Nephron (organoid): ENCODE results near the gene IL20RA.

Experiments used
- H3K27ac Mint-ChIP-seq, 3 experiments: 2 replicates each; pipeline ENCODE4 v1.8.0; 2020; ENCODE audit warnings: mixed read lengths in 3 of 3, mild to moderate bottlenecking in 2 of 3, moderate library complexity in 1 of 3
- H3K27me3 Mint-ChIP-seq: 2 replicates; pipeline ENCODE4 v1.8.0; 2021; ENCODE audit warnings: low read depth, mild to moderate bottlenecking, moderate library complexity, mixed read lengths
- H3K36me3 Mint-ChIP-seq: 2 replicates; pipeline ENCODE4 v1.8.0; 2020; ENCODE audit warnings: low read depth, mixed read lengths
- H3K4me1 Mint-ChIP-seq: 2 replicates; pipeline ENCODE4 v1.8.0; 2020; ENCODE audit warnings: mixed read lengths
- H3K4me3 Mint-ChIP-seq, 3 experiments: 2 replicates each; pipeline ENCODE4 v1.8.0; 2020; ENCODE audit warnings: mild to moderate bottlenecking in 3 of 3, mixed read lengths in 3 of 3, moderate library complexity in 2 of 3
- H3K9me3 Mint-ChIP-seq: 2 replicates; pipeline ENCODE4 v1.8.0; 2020; ENCODE audit warnings: mixed read lengths
- TF ChIP-seq, protein P1 (sequence below), 3 experiments: fragments of 200-600 bp; sonication (generic); IDR thresholded peaks; one replicate each; pipeline ENCODE4 v1.5.0; 2021; ENCODE audit warnings: antibody characterized with exemption in 3 of 3; ENCODE audit not compliant: unreplicated experiment in 3 of 3

Gene IL20RA

DNA sequence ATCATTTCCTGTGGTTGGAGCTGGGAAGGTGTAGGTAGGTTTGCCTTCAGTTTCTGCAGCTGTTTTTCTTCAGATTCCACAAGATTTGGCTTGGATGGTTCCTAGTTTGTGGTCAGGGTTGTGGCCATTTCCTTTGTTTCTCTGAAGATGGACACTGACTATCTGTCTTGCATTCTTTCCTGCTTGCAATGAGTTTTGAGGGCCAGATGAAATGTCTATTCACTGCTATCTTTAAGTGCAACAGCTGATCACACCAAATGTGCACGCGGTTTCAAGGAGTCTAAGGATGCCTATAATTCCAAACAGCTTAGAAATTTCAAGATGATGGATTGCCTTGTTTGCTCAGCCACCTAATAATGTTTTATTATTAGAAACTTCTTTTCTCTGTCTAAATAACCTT is 28.4 kb downstream of the IL20RA start:
- H3K27me3 Mint-ChIP-seq, result no peaks in the 10 kb centered on the region
- H3K4me3 Mint-ChIP-seq, result peak overlapping the region in 1 of 3 experiments; percentile 43
- H3K9me3 Mint-ChIP-seq, result no peaks in the 10 kb centered on the region
- H3K27ac Mint-ChIP-seq, result peak overlapping the region; percentile 48 to 87 (median 75)
- no peaks in the 10 kb centered on the region for H3K36me3 Mint-ChIP-seq
- TF ChIP-seq, protein P1, sequence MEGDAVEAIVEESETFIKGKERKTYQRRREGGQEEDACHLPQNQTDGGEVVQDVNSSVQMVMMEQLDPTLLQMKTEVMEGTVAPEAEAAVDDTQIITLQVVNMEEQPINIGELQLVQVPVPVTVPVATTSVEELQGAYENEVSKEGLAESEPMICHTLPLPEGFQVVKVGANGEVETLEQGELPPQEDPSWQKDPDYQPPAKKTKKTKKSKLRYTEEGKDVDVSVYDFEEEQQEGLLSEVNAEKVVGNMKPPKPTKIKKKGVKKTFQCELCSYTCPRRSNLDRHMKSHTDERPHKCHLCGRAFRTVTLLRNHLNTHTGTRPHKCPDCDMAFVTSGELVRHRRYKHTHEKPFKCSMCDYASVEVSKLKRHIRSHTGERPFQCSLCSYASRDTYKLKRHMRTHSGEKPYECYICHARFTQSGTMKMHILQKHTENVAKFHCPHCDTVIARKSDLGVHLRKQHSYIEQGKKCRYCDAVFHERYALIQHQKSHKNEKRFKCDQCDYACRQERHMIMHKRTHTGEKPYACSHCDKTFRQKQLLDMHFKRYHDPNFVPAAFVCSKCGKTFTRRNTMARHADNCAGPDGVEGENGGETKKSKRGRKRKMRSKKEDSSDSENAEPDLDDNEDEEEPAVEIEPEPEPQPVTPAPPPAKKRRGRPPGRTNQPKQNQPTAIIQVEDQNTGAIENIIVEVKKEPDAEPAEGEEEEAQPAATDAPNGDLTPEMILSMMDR (IDR thresholded peaks at IDR 0.05; ENCODE audit: unreplicated experiment in 3 of 3), result no peak
- H3K4me1 Mint-ChIP-seq, result peaks cover 39% of the 10 kb centered on the region

DNA sequence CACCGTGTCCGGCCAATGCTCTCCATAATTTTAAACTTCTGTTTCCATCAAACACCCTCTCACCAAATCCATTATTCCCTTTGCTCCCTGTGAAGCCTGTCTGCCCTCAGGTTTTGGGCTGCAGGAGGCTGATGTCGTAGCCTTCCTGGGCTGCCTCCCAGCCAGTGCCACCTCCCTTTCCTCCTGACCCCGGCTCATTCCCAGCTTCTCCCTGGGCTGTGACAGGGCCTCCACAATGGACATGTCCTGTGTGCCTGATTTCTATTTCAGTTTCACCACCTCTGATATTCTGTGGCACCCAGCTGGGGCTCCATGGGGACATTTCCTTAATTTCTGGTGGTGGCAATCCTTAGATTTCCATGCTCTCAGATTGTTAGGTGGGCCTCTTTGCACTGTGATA is 28.8 kb downstream of the IL20RA start:
- H3K36me3 Mint-ChIP-seq, result no peaks in the 10 kb centered on the region
- no peaks in the 10 kb centered on the region for H3K27me3 Mint-ChIP-seq
- H3K9me3 Mint-ChIP-seq, result no peaks in the 10 kb centered on the region
- peak overlapping the region; percentile 48 to 87 (median 75) for H3K27ac Mint-ChIP-seq
- peaks cover 39% of the 10 kb centered on the region for H3K4me1 Mint-ChIP-seq
- peak overlapping the region in 1 of 3 experiments; percentile 43 for H3K4me3 Mint-ChIP-seq
- TF ChIP-seq, protein P1 (IDR thresholded peaks at IDR 0.05; ENCODE audit: unreplicated experiment in 3 of 3), result no peak

DNA sequence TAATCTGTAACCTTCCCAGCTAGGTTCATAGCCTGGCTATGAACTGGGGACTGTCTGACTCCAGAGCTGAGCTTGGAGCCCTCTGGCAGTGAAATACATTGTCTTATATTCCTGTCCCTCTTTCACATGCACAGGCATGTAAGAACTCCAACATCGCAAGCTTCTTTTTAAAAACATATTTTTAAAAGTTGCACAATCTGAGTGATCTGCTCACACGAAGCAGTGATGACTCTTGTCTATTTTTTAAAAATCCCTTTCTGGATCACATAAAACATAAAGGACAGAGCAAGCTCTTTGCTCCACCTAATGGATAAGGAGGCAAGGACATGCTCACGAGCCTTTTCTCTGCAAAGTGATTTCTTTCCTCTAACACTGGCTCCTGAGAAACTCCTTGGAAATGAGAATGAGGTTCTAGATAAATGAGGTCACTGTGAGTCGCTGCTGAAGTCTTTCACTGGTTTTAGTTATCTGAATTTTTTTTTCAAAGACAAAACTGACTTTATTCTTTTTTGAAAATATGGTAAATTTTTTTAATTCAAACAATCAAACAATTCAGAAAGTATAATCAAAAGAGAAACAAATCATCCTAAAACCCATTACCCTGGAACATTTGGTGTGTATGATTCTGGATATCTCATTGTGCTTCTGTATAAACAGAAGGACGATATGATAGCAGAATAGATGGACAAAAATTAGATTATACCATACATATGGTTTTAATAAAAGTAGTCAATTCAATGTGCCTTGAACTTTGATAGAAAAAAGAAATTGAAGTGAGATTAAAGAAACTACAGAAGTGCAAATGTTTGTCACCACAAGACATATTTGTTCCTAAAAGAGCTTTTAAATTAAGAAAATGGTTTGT is 30.8 kb downstream of the IL20RA start:
- Mint-ChIP-seq H3K9me3 (no peaks in the 10 kb centered on the region), H3K4me3 (no peak overlapping the region), H3K4me1 (peaks cover 39% of the 10 kb centered on the region), H3K27ac (no peak overlapping the region), H3K27me3 (no peaks in the 10 kb centered on the region), H3K36me3 (no peaks in the 10 kb centered on the region)
- TF ChIP-seq, protein P1 (IDR thresholded peaks at IDR 0.05; ENCODE audit: unreplicated experiment in 3 of 3), result peak; percentile 60 to 71 (median 66)

DNA sequence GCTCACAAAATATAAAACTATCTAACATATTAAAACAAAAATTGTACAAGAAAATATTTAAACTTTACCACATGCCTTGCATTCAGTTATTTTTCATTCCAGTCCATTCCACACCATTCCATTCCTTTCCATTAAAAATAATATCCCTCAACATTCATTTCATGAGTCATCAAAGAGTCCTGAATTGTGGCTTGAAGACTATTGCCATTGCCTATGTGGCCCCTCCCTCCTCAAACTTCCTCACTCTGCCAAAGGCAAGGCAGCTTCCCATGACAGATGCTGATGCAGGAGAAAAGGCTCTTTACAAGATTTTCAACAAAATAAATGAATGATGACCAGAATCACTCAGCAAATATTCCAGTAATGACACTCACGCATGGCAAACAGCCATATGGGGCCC is 31.7 kb downstream of the IL20RA start:
- Mint-ChIP-seq H3K4me1 (peaks cover 39% of the 10 kb centered on the region), H3K27ac (no peak overlapping the region), H3K9me3 (no peaks in the 10 kb centered on the region), H3K27me3 (no peaks in the 10 kb centered on the region), H3K4me3 (no peak overlapping the region), H3K36me3 (no peaks in the 10 kb centered on the region)
- TF ChIP-seq, protein P1 (IDR thresholded peaks at IDR 0.05; ENCODE audit: unreplicated experiment in 3 of 3), result no peak

DNA sequence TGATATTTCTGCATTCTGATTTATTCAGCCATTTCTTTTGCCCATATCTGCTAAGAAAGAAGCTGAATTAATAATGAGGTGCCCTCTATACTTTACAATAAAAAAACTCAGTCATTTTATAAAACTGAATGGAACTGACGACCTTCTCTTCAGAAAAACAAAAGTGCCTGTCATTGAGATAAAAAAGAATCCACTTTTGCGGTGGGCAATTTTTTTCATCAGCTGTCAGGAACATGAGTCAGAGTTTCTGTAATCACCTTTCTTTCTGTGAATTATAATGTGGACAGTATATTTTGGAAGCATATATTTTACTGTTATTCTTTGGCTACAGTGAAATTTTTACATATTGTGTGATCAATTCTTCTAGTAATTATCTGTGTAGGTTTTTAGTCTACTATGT is 33.4 kb downstream of the IL20RA start:
- no peaks in the 10 kb centered on the region for H3K36me3 Mint-ChIP-seq
- H3K4me3 Mint-ChIP-seq, result no peak overlapping the region
- TF ChIP-seq, protein P1 (IDR thresholded peaks at IDR 0.05; ENCODE audit: unreplicated experiment in 3 of 3), result no peak
- peaks cover 29% of the 10 kb centered on the region for H3K4me1 Mint-ChIP-seq
- no peaks in the 10 kb centered on the region for H3K27me3 Mint-ChIP-seq
- H3K27ac Mint-ChIP-seq, result no peak overlapping the region
- no peaks in the 10 kb centered on the region for H3K9me3 Mint-ChIP-seq
